Fibroblast of villous mesenchyme (primary cell): ENCODE measurements around the gene ARSG. TPM values are rescaled to one million over a fixed set of nuclear protein-coding genes. Genes with fewer than 3 reads are reported as not detected.

Experiments used
- DNase-seq: peaks from one replicate; pipeline ENCODE4 v3.0.0-alpha.2; 2010; ENCODE audit warnings: low read depth
- H3K4me3 ChIP-seq: 2 replicates; pipeline ENCODE4 v1.5.1; 2011; ENCODE audit warnings: low read depth, mild to moderate bottlenecking, low read length
- total RNA-seq: library from RNA; depleted of rRNA; stranded (reverse); fragments of >200 nt; gene quantifications from 2 replicates; pipeline ENCODE4 v1.2.3, GENCODE V29; 2012
- TF ChIP-seq, protein P1 (sequence below): IDR thresholded peaks from 2 replicates; pipeline ENCODE4 v1.5.1; 2012; ENCODE audit warnings: low read depth, mild to moderate bottlenecking, low read length; ENCODE audit not compliant: insufficient read depth

ARSG gene
- total RNA-seq, 1 donor = 5.6 TPM

DNA sequence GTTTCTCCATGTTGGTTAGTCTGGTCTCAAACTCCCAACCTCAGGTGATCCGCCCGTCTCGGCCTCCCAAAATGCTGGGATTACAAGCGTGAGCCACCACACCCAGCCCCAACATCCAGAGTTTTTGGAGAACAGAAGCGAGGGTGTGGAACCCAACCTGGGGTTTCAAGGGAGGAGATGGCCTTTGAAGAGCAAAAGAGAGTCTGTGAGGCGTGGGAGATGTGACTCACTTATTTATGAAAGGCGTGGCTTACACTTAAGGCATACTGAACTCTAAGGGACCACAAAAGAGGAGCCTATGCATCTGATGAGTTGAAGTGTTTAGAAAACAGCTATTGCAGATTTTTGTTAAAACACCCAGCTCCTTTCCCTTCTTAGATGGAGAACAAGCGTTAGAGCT, 18.9 kb downstream of the ARSG start:
- H3K4me3 ChIP-seq = no peak overlapping the region
- TF ChIP-seq, protein P1, sequence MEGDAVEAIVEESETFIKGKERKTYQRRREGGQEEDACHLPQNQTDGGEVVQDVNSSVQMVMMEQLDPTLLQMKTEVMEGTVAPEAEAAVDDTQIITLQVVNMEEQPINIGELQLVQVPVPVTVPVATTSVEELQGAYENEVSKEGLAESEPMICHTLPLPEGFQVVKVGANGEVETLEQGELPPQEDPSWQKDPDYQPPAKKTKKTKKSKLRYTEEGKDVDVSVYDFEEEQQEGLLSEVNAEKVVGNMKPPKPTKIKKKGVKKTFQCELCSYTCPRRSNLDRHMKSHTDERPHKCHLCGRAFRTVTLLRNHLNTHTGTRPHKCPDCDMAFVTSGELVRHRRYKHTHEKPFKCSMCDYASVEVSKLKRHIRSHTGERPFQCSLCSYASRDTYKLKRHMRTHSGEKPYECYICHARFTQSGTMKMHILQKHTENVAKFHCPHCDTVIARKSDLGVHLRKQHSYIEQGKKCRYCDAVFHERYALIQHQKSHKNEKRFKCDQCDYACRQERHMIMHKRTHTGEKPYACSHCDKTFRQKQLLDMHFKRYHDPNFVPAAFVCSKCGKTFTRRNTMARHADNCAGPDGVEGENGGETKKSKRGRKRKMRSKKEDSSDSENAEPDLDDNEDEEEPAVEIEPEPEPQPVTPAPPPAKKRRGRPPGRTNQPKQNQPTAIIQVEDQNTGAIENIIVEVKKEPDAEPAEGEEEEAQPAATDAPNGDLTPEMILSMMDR = no peak
- DNase-seq = peak; percentile 43

DNA sequence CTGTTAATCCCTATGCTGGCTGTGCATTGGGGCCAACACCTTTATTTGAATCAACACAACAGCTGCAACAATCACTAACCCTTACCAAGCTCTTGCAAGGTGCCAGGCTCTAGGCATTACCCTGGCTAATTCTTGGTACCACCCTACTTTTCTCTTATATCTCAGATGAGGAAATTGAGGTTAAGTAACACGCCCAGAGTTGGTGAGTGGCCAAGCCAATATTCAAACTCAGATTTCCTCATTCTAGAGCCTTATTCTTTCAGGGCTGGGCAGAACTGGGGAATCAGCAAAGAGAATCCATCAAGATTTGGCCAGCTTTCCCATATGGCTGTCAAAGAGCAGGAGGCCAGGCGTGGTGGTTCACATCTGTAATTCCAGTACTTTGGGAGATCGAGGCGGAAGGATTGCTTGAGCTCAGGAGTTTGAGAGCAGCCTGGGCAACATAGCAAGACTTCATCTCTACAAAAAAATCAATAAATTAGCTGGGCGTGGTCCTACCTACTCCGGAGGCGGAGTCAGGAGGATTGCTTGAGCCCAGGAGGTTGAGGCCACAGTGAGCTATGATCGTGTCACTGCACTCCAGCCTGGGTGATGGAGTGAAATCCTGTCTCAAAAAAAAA, 23.7 kb downstream of the ARSG start:
- DNase-seq = no peak
- H3K4me3 ChIP-seq = no peak overlapping the region
- TF ChIP-seq, protein P1 = no peak

DNA sequence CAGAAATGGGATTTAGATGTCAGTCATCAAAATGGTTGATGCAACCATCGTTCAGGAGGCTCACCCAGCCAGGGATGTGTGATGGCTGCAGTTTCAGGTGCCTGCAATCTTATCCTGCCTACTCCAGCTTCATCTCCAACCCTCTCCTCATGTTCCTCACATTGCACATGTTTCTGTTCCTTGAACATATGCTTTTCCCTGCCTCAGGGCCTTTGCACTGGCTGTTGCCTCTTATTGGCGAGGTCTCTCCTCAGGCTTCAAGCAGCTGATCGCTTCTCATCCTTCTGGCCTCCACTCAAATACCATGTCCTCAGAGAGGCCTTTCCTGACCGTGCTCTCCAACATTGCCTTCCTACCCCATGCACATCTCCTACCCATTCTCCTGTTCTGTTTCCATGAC, 24.6 kb downstream of the ARSG start:
- TF ChIP-seq, protein P1 = no peak
- H3K4me3 ChIP-seq = no peak overlapping the region
- DNase-seq = no peak

DNA sequence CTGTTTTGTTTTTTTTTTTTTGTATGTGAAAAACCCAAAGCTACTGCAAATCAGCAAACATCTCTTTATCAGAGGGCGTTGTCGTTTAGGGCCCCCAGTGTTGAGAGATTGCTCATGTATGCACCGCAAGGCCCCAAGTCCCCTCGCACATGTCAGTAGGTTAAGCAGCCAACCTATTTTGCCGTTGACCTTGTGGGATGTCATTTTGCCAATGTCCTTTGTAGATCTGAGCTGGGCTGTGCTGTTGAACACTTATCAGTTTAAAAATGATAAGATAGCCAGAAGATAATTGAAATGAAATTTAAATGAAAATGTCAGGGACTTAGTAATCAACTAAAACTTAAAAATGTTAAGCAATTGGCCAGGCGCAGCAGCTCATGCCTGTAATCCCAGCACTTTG, 26.2 kb downstream of the ARSG start:
- no peak overlapping the region for H3K4me3 ChIP-seq
- TF ChIP-seq, protein P1 = no peak
- DNase-seq = no peak

DNA sequence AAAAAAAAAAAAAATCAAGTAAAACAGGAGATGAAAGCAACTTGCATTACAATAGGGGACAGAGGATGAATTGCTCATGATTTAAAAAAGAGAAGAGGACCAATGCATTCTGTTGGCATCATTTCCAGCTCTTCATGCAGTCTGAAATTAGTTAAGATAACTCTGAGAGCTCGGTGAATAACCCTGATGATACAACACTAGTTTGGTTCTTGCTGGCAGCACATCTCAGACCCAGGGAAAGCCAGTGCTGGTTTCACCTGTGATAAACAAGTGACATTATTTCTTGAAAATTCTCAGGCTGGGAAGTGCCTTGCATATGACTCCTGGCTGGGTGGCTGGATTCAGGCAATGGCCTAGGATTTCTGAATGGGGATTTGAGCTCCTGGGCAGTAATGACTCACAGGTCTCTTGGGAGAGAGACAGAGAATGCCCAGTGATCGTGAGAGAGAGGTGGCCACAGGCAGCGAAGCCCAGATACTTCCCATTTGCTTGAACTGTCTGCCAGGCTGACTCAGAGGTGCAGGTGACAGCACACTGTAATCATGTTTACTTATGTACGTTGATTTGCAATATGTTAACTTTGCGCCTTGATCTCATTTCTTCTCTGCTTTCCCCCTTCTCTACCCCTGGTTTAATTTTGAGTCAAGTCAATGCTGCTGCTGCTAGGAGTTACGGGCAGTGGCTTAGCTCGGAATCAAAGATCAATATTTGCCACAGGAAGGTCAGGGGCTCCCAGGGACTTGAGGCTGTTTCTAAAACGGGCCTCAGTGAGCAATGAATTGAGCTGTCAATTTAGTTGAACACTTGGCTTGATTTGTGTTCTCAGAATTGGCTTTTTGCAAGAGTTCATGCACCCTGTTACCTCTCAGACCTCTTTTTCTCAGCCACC, 27.1 kb downstream of the ARSG start:
- no peak overlapping the region for H3K4me3 ChIP-seq
- DNase-seq = peak; percentile 30
- TF ChIP-seq, protein P1 = no peak

DNA sequence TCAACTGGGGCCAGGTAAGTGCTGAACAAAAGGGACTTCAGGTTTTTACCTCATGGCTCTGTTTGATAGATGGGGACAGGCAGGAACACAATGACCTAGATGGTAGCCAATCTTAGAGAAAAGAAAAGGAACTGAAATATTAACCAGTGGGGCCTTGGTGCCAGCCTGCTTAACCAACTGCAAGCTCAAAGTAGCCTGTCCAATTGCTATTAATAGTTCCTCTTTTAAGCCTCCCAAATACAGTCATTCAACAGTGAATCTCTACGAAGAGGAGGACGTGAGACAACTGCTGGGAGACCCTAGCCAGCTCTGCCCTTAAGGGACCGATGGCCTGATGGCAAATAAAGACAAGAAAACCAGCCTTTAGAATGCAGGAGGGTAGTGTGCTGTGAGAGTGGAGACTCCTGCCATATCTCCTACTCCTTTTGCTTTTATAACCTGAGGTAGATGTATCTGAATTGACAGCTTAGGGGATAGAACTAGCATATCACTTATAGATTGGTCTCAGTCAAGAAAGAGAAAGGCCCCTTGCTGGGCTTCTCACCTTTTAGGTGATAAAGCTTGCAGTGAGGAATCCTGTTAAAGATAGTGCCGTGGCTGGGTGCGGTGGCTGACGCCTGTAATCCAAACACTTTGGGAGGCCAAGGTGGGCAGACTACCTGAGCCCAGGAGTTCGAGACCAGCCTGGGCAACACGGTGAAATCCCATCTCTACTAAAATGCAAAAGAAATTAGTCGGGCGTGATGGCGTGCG, 28.3 kb downstream of the ARSG start:
- H3K4me3 ChIP-seq = no peak overlapping the region
- TF ChIP-seq, protein P1 = no peak
- no peak for DNase-seq
